ENCODE data around the gene SLC6A19. TPM values are rescaled to one million over a fixed set of nuclear protein-coding genes. Genes with fewer than 3 reads are reported as not detected.

SLC6A19 gene
- total and polyA plus RNA-seq, 2 of the 4 experiments (the other 2 are of a cell fraction): not detected

- H3K23ac ChIP-seq (ENCODE audit: low read depth, low read length): no peak overlapping the region
- H2BK5ac ChIP-seq (ENCODE audit: low read depth, low read length, poor library complexity, severe bottlenecking): no peak overlapping the region
- no peak overlapping the region for H4K8ac ChIP-seq (ENCODE audit: low read depth in 2 of 2, low read length in 2 of 2)
- H3K27me3 ChIP-seq (ENCODE audit: control insufficient read depth, insufficient read depth, low read length): peaks cover 17% of the 10 kb centered on the region; the same call in 1 of the 2 replicates
- no peak overlapping the region for H2AFZ ChIP-seq (replicated peaks; ENCODE audit: low read length, poor library complexity)
- TF ChIP-seq RCOR1 (IDR thresholded peaks at IDR 0.05; ENCODE audit: insufficient replicate concordance, low read length) (no peak), CTCF (conservative IDR thresholded peaks at IDR 0.05; ENCODE audit: low read depth, low read length) (no peak), SMC3 (IDR thresholded peaks at IDR 0.05; ENCODE audit: low read depth, low read length) (no peak), CEBPB (IDR thresholded peaks at IDR 0.05; ENCODE audit: low read depth, low read length) (no peak), MAFK (IDR thresholded peaks at IDR 0.05; ENCODE audit: low read depth, low read length) (no peak), NFE2L2 (IDR thresholded peaks at IDR 0.05; ENCODE audit: low read depth, low read length) (no peak)
- intact Hi-C loops (cut with micrococcal nuclease) (no loop called here), dilution Hi-C loops (cut with HindIII; ENCODE audit: low sequenced_read_pairs, unreplicated experiment) (no loop called here), in situ Hi-C loops (cut with MboI; ENCODE audit: low sequenced_read_pairs) (loop anchor here (10.0 kb wide), 1 partner anchor 245 kb away; no protein-coding TSS in a partner anchor)
- H3K14ac ChIP-seq (replicated peaks; ENCODE audit: low read depth, low read length): no peak overlapping the region
- H3K27ac ChIP-seq (ENCODE audit: insufficient read depth, low read length): no peak overlapping the region
- H4K5ac ChIP-seq (ENCODE audit: low read depth, low read length): no peak overlapping the region
- CTCF ChIA-PET: no interaction called here
- H4K91ac ChIP-seq (ENCODE audit: insufficient read depth, low read depth, low read length): no peak overlapping the region
- ATAC-seq (ENCODE audit: low read depth) (no peak), DNase-seq (no peak)
- no peak overlapping the region for H2BK15ac ChIP-seq (ENCODE audit: low read depth, low read length)
- peaks cover 2% of the 10 kb centered on the region; the same call in 1 of the 2 replicates for H3K9me3 ChIP-seq (ENCODE audit: control insufficient read depth, insufficient read depth, low read length)
- H2AK9ac ChIP-seq (replicated peaks; ENCODE audit: low read depth, low read length, poor library complexity): no peak overlapping the region
- no peak overlapping the region for H2AK5ac ChIP-seq (ENCODE audit: low read depth, low read length)
- no peaks in the 10 kb centered on the region for H3K79me1 ChIP-seq (ENCODE audit: low read depth in 1 of 2, low read length in 2 of 2)
- WGBS, 2 experiments (ENCODE audit: extremely low coverage in 2 of 2, insufficient read length in 1 of 2): no CpG with 5 or more reads among the region's 9 CpGs
- no TSS peak for BruUV-seq (replicated peaks)
- no peaks in the 10 kb centered on the region for H3K36me3 ChIP-seq (ENCODE audit: control insufficient read depth, insufficient read depth, low read length)
- no peak overlapping the region for H3K4me2 ChIP-seq (ENCODE audit: low read depth, low read length)
- no peaks in the 10 kb centered on the region for H4K20me1 ChIP-seq (ENCODE audit: insufficient read depth, low read length)
- H2BK20ac ChIP-seq (ENCODE audit: low read depth, low read length): no peak overlapping the region
- no peak overlapping the region for H3K4ac ChIP-seq (ENCODE audit: low read depth, low read length)
- no peak overlapping the region for H2BK120ac ChIP-seq (ENCODE audit: low read depth, low read length)
- no peak overlapping the region for H3K9ac ChIP-seq (ENCODE audit: low read depth, low read length)
- H3K4me1 ChIP-seq (ENCODE audit: control insufficient read depth, insufficient read depth, low read length): no peaks in the 10 kb centered on the region
- H3K4me3 ChIP-seq (ENCODE audit: insufficient read depth, low read depth, low read length): no peak overlapping the region
- POLR2A ChIA-PET (ENCODE audit: unreplicated experiment): no interaction called here
- no peaks in the 10 kb centered on the region for H3K9me1 ChIP-seq (ENCODE audit: insufficient read depth, low read length)
- H3K56ac ChIP-seq (ENCODE audit: extremely low read depth, insufficient read depth, low read length): no peak overlapping the region
- no peak overlapping the region for H3K18ac ChIP-seq (ENCODE audit: low read depth, low read length)
Observed at GRCh38 chr5:1179383-1179715, 22.0 kb upstream of the SLC6A19 start.

All from IMR-90 (cell line).